Activated gamma-delta T cell treated with anti-CD3 and anti-CD28 coated beads, Interleukin-2, amount 50 U/mL, for 16 hours (primary cell): Measurements from ENCODE around the gene BMP8B.
A peak's percentile ranks its signal among the peaks of the same experiment; 100 is the strongest.
"Not testable (repeated sequence)": the region's sequence is repeated elsewhere in the genome, so short reads cannot be mapped to it uniquely, and the experiment has no call there.

Source experiments
- DNase-seq: peaks from one replicate; pipeline ENCODE4 v3.0.0-alpha.2; 2020; ENCODE audit warnings: low read depth

The BMP8B gene

GRCh38 chr1:39812913-39813312 is 24.2 kb upstream of the BMP8B start:
- DNase-seq = no peak

GRCh38 chr1:39808784-39809517 is 20.3 kb upstream of the BMP8B start:
- no peak for DNase-seq

- DNase-seq = no peak
Observed at GRCh38 chr1:39805385-39805784, 16.7 kb upstream of the BMP8B start.

DNA sequence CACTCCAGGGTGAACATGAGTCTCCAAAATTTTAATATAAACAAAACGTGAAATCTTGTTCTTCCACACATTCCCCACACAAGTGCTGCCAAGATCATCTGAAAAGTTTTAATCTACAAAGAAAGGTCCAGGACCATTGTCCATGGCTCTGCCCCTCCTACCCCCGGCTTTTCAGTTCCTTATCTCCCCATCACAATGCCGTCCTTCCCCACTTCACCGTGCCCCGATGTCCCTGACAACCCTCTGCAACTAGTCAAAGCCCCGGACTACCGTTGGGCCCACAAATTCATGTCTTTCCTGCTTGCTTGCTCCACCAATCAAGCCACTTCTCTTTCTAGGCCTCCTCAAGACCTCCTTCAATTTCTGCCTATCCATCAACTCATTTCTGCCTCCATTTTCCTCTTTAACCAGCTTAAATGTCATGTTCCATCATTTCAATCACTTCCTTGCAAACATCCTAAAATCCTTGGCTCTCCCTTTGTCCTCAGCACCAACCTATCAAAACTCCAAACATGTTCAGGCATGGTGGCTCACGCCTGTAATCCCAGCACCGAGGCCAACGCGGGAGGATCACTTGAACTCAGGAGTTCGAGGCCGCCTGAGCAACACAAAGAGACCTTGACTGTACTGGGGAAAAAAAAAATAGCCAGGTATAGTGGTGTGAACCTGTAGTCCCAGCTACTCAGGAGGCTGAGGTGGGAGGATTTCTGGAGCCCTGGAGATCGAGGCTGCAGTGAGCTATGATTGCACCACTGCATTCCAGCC is 14.0 kb upstream of the BMP8B start:
- no peak for DNase-seq

- DNase-seq = no peak
Observed at GRCh38 chr1:39800471-39800835, 11.8 kb upstream of the BMP8B start.

DNA sequence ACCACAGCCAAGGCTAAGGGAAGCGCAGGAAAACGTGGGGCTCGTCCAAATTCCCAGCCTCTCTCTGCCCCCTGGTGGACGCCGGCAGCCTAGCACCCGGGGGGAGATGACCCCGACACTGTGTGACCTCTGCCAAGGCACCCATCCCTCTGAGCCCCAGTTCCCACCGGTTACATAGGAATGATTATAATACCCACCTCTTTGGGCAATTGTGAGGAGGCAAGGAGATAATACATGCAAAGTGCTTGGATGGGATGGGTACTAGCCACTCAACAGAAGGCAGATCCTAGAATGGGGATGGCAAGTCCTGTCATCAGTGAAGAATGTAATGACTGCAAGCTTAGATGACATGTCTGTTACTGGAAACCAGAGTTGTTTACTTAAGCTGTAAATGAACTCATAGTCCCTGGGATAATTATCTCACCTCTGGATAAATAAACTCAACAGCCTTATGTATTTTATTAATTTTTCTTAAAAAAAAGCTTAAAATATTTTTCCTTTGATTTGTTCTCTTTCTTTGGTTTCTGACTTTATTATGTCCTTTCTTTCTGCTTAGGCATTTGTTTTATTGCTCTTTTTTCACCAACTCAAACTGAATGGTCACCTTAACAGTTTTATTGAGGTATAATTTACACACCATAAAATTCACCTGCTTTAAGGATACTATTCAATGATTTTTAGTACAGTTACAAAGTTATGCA is 11.3 kb upstream of the BMP8B start:
- DNase-seq = peak; percentile 51

- DNase-seq = peak; percentile 83
Observed at GRCh38 chr1:39798859-39799769, 10.4 kb upstream of the BMP8B start.

GRCh38 chr1:39795651-39796050 is 7.0 kb upstream of the BMP8B start:
- no peak for DNase-seq

GRCh38 chr1:39791838-39792237 is 3.2 kb upstream of the BMP8B start:
- no peak for DNase-seq

DNA sequence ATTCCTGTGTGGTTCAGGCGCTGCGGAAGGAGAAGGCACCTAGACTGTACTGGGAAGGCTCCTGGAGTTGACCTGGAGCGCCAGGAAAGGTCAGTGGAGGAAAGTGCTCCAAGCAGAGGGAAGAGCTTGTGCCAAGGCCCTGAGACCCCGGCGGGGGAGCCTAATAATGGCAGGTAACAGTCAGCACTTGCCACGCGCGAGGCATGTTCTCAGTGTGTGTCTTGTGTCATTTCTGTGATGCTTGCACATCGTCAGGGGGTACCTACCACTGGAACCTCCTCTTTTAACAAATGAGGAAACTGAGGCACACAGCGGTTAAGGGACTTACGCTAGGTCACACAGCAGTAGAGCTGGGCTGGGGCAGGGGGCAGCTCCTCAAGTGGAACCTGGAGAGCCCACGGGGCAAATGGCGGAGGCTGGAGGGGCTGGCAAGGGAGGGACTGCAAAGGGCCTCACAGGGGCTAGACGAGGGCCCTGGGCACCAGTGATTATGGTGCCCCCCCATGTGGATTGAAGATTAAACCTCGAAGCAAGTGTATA is 976 bp upstream of the BMP8B start:
- no peak for DNase-seq

GRCh38 chr1:39788426-39788757 is 273 bp downstream of the BMP8B start:
- DNase-seq = no peak

GRCh38 chr1:39787964-39788363 is 701 bp downstream of the BMP8B start:
- not testable (repeated sequence) for DNase-seq

- DNase-seq = no peak
Observed at GRCh38 chr1:39787468-39787867, 1.2 kb downstream of the BMP8B start.

- DNase-seq = not testable (repeated sequence)
Observed at GRCh38 chr1:39787108-39787375, 1.6 kb downstream of the BMP8B start.

DNA sequence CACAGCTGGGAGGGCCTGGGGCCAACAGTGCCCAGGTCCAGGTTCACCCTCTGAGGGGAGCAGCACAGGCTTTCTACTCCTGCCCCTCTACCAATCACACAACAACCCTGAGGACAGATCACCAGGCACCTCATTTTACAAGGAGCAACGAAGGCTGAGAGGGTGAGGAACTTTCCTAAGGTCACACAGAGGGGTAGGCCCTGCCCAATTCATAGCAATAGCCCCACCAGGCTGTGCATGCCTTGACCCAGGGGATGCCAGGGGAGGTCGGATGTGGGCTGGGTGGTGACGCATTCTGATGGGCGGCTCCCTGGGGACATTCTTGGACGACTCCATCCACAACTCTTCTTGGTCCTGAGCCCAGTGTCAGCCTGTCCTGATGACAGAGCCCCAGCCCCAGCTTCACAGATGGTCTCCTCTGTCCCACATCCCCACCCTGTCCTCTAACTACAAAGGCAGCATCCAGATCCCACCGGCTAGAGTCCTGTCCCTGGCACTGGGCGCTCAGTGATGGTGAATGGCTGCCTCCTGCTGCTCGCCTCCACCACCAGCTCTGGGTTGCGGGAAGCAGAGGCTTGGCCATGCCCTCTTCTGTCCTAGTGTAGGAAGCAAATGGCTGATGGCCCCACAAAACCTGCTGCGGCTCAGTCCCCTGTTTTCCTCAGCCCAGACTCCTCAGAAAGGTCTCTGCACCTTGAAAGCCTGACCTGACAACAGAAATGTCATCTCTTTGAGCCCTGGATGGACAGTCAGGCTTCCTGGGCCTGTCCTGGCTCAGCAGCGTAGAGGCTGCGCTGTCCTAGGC is 2.2 kb downstream of the BMP8B start:
- not testable (repeated sequence) for DNase-seq

DNA sequence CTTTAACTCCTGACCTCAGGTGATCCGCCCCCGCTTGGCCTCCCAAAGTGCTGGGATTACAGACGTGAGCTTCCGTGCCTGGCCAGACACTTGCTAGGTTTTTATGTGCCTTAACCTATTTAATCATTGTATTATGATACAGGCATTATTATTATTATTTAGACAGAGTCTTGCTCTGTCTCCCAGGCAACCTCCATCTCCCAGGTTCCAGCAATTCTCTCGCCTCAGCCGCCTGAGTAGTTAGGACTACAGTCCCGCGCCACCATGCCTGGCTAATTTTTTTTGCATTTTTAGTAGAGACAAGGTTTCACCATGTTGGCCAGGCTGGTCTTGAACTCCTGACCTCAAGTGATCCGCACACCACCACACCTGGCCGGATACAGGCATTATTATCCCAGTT is 6.0 kb downstream of the BMP8B start:
- DNase-seq = not testable (repeated sequence)

- no peak for DNase-seq
Observed at GRCh38 chr1:39782103-39782502, 6.6 kb downstream of the BMP8B start.

- DNase-seq = no peak
Observed at GRCh38 chr1:39781349-39781715, 7.3 kb downstream of the BMP8B start.

- no peak for DNase-seq
Observed at GRCh38 chr1:39779821-39780220, 8.8 kb downstream of the BMP8B start.

- no peak for DNase-seq
Observed at GRCh38 chr1:39779137-39779536, 9.5 kb downstream of the BMP8B start.

GRCh38 chr1:39778463-39779099 is 10.1 kb downstream of the BMP8B start:
- not testable (repeated sequence) for DNase-seq
